H1 (cell line): Measurements from ENCODE around the gene KRT35. TPM values are rescaled to one million over a fixed set of nuclear protein-coding genes. Genes with fewer than 3 reads are reported as not detected.

ENCODE experiments used
- E2F6 ChIP-seq: IDR thresholded peaks from 2 replicates; pipeline ENCODE4 v1.6.1; 2012; ENCODE audit warnings: inconsistent platforms
- KDM1A ChIP-seq: fragments of 200-600, 300-600 bp; sonication (generic); IDR thresholded peaks from 2 replicates; pipeline ENCODE4 v1.7.1; 2016; ENCODE audit warnings: mild to moderate bottlenecking, low read length, borderline replicate concordance
- RAD21 ChIP-seq, 2 experiments: IDR thresholded peaks in 1 of 2; conservative IDR thresholded peaks in 1 of 2; 2 replicates each; pipeline ENCODE4 v1.6.1; 2011; ENCODE audit warnings: low read depth in 2 of 2, low read length in 2 of 2, improper control_type of control experiment in 1 of 2, inconsistent platforms in 1 of 2, mild to moderate bottlenecking in 1 of 2, moderate library complexity in 1 of 2
- RBBP5 ChIP-seq: IDR thresholded peaks from 2 replicates; pipeline ENCODE4 v1.7.1; 2012; ENCODE audit warnings: low read depth, mild to moderate bottlenecking, inconsistent platforms, low read length, moderate library complexity, borderline replicate concordance
- RFX5 ChIP-seq: IDR thresholded peaks from 2 replicates; pipeline ENCODE4 v1.6.1; 2011; ENCODE audit warnings: low read depth, low read length, improper control_type of control experiment, borderline replicate concordance
- polyA plus RNA-seq, 7 experiments: library from polyadenylated mRNA; depleted of rRNA in 3 of 7; stranded (reverse) in 5 of 7; unstranded in 2 of 7; fragments of >200 nt in 5 of 7; fragments of 200-250 nt in 2 of 7; gene quantifications; 1 replicate in 5 of 7; 2 replicates in 1 of 7; 4 replicates in 1 of 7; pipeline versions ENCODE4 v1.2.1 to v1.2.3, GENCODE V29; 2011 to 2013; ENCODE audit warnings: missing spikeins in 2 of 7, mixed read lengths in 2 of 7
- total RNA-seq: library from RNA; stranded (reverse); fragmentation: NEBNext Ultra II Directional; extraction: Animal tissue kit (Norgen Biotek cat#: 25700); gene quantifications from 2 replicates; pipeline ENCODE4 v1.2.1, GENCODE V29; 2021

Gene KRT35
- total and polyA plus RNA-seq, 2 of the 8 experiments (the other 6 are each of a cell fraction or from before 2014, with no cell fraction given): not detected

DNA sequence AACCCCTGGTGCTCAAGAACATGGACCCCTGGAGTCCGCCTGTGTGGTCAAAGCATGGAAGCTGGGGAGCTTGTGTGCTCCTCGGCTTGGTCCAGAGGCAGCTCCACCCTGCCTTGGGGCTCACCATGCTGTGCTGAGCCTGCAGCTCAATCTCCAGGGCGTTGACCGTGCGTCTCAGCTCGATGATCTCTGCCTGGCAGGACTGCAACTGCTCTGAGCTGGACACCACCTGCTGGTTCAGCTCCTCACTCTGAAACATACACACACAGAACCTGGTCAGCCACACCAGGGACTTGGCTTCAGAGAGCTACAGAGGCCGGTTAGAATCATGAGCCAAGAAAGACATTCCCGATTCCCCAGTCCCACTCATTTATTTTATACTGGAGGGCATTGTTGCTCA lies 2.7 kb downstream of the KRT35 start (continued):
- TF ChIP-seq RFX5: no peak
- TF ChIP-seq KDM1A: no peak
- no peak for TF ChIP-seq RBBP5
- no peak for TF ChIP-seq E2F6
- no peak for TF ChIP-seq RAD21 (IDR thresholded peaks at IDR 0.05 in 1 of 2, conservative IDR thresholded peaks at IDR 0.05 in 1 of 2; ENCODE audit: low read depth in 2 of 2, low read length in 2 of 2)
